IMR-90 (cell line): ENCODE measurements around the gene DCHS2. TPM values are rescaled to one million over a fixed set of nuclear protein-coding genes. Genes with fewer than 3 reads are reported as not detected.

Experiments used
- ATAC-seq: fragments of 200-7000 bp; cut with Tn5 transposase; 2 replicates; pipeline ENCODE4 v1.9.1; 2020; ENCODE audit warnings: low read depth, mild to moderate bottlenecking, moderate library complexity
- BruUV-seq: library from RNA; stranded (reverse); fragments of 400-500 nt; replicated peaks from 2 replicates; lab custom pipeline; 2021; lab: Mats Ljungman, UMichigan
- CTCF ChIA-PET: fragments of 300-600 bp; formaldehyde crosslinking; extraction: SDS; loops from one replicate; lab custom pipeline; 2021; ENCODE audit warnings: antibody characterized with exemption; lab: Yijun Ruan, JAX
- POLR2A ChIA-PET: fragments of 300-600 bp; sonication (Branson Sonifier 250); formaldehyde crosslinking; loops from one replicate; lab custom pipeline; 2022; ENCODE audit warnings: antibody characterized with exemption; ENCODE audit not compliant: unreplicated experiment; lab: Charles Lee
- DNase-seq: peaks from one replicate; pipeline ENCODE4 v3.0.0; 2013
- H2AFZ ChIP-seq: replicated peaks from 2 replicates; pipeline ENCODE3; 2013; ENCODE audit warnings: low read length, mild to moderate bottlenecking; ENCODE audit not compliant: poor library complexity
- H2AK5ac ChIP-seq: 2 replicates; pipeline ENCODE4 v1.6.1; 2013; ENCODE audit warnings: low read depth, low read length, inconsistent platforms
- H2AK9ac ChIP-seq: replicated peaks from 2 replicates; pipeline ENCODE3; 2013; ENCODE audit warnings: mild to moderate bottlenecking, low read depth, low read length, moderate library complexity; ENCODE audit not compliant: poor library complexity
- H2BK120ac ChIP-seq: 2 replicates; pipeline ENCODE4 v1.6.1; 2013; ENCODE audit warnings: low read depth, low read length, inconsistent platforms
- H2BK15ac ChIP-seq: 3 replicates; pipeline ENCODE4 v1.6.1; 2013; ENCODE audit warnings: low read depth, low read length, inconsistent platforms
- H2BK20ac ChIP-seq: 2 replicates; pipeline ENCODE4 v1.6.1; 2013; ENCODE audit warnings: low read depth, mild to moderate bottlenecking, inconsistent platforms, low read length, moderate library complexity
- H2BK5ac ChIP-seq: 2 replicates; pipeline ENCODE4 v1.6.1; 2013; ENCODE audit warnings: mild to moderate bottlenecking, low read depth, low read length, inconsistent platforms; ENCODE audit not compliant: poor library complexity, severe bottlenecking
- H3K14ac ChIP-seq: replicated peaks from 2 replicates; pipeline ENCODE4 v1.6.1; 2013; ENCODE audit warnings: low read depth, low read length, inconsistent platforms
- H3K18ac ChIP-seq: 2 replicates; pipeline ENCODE4 v1.6.1; 2013; ENCODE audit warnings: low read depth, low read length, control low read depth
- H3K23ac ChIP-seq: 2 replicates; pipeline ENCODE4 v1.6.1; 2013; ENCODE audit warnings: low read depth, low read length, inconsistent platforms
- H3K27ac ChIP-seq: 2 replicates; pipeline ENCODE4 v1.5.1; 2013; ENCODE audit warnings: mild to moderate bottlenecking, control low read depth, low read length; ENCODE audit not compliant: insufficient read depth
- H3K27me3 ChIP-seq: 2 replicates; pipeline ENCODE4 v1.6.1; 2013; ENCODE audit warnings: low read length; ENCODE audit not compliant: control insufficient read depth, insufficient read depth
- H3K36me3 ChIP-seq: 2 replicates; pipeline ENCODE4 v1.6.1; 2013; ENCODE audit warnings: low read length, mixed read lengths; ENCODE audit not compliant: control insufficient read depth, insufficient read depth
- H3K4ac ChIP-seq: 2 replicates; pipeline ENCODE4 v1.6.1; 2013; ENCODE audit warnings: low read depth, low read length, inconsistent platforms
- H3K4me1 ChIP-seq: 2 replicates; pipeline ENCODE4 v1.6.1; 2013; ENCODE audit warnings: low read length, mixed read lengths; ENCODE audit not compliant: control insufficient read depth, insufficient read depth
- H3K4me2 ChIP-seq: 2 replicates; pipeline ENCODE4 v1.6.1; 2013; ENCODE audit warnings: low read depth, mild to moderate bottlenecking, control low read depth, low read length, moderate library complexity
- H3K4me3 ChIP-seq: 2 replicates; pipeline ENCODE4 v1.5.1; 2013; ENCODE audit warnings: low read depth, mild to moderate bottlenecking, control low read depth, low read length, moderate library complexity; ENCODE audit not compliant: insufficient read depth
- H3K56ac ChIP-seq: 2 replicates; pipeline ENCODE4 v1.6.1; 2013; ENCODE audit warnings: low read length, inconsistent platforms; ENCODE audit not compliant: insufficient read depth; ENCODE audit errors: extremely low read depth
- H3K79me1 ChIP-seq, 2 experiments: 2 replicates each; pipeline ENCODE4 v1.6.1; 2013; ENCODE audit warnings: low read length in 2 of 2, inconsistent platforms in 1 of 2, low read depth in 1 of 2
- H3K9ac ChIP-seq: 2 replicates; pipeline ENCODE4 v1.6.1; 2013; ENCODE audit warnings: low read depth, low read length, control low read depth
- H3K9me1 ChIP-seq: 2 replicates; pipeline ENCODE4 v1.6.1; 2013; ENCODE audit warnings: low read length, inconsistent platforms; ENCODE audit not compliant: insufficient read depth
- H3K9me3 ChIP-seq: 2 replicates; pipeline ENCODE4 v1.6.1; 2013; ENCODE audit warnings: low read length; ENCODE audit not compliant: control insufficient read depth, insufficient read depth
- H4K20me1 ChIP-seq: 2 replicates; pipeline ENCODE4 v1.6.1; 2013; ENCODE audit warnings: low read length, inconsistent platforms; ENCODE audit not compliant: insufficient read depth
- H4K5ac ChIP-seq: 2 replicates; pipeline ENCODE4 v1.6.1; 2013; ENCODE audit warnings: mild to moderate bottlenecking, low read depth, low read length, control low read depth
- H4K8ac ChIP-seq, 2 experiments: 2 replicates each; pipeline ENCODE4 v1.6.1; 2013; ENCODE audit warnings: low read depth in 2 of 2, low read length in 2 of 2, control low read depth in 1 of 2, inconsistent platforms in 1 of 2
- H4K91ac ChIP-seq: 2 replicates; pipeline ENCODE4 v1.6.1; 2013; ENCODE audit warnings: low read depth, low read length, inconsistent platforms; ENCODE audit not compliant: insufficient read depth
- BHLHE40 ChIP-seq: fragments of 150-350 bp; IDR thresholded peaks from 2 replicates; pipeline ENCODE4 v1.6.1; 2016; ENCODE audit warnings: mild to moderate bottlenecking, low read depth, low read length
- CEBPB ChIP-seq: IDR thresholded peaks from 2 replicates; pipeline ENCODE4 v1.6.1; 2012; ENCODE audit warnings: low read depth, low read length, improper control_type of control experiment
- CHD1 ChIP-seq: IDR thresholded peaks from 2 replicates; pipeline ENCODE4 v1.6.1; 2012; ENCODE audit warnings: low read depth, low read length, improper control_type of control experiment
- CTCF ChIP-seq: conservative IDR thresholded peaks from 2 replicates; pipeline ENCODE4 v1.5.1; 2012; ENCODE audit warnings: mild to moderate bottlenecking, low read depth, low read length, improper control_type of control experiment
- ELK1 ChIP-seq: fragments of 150-350 bp; IDR thresholded peaks from 2 replicates; pipeline ENCODE4 v1.6.1; 2016; ENCODE audit warnings: low read depth, mild to moderate bottlenecking, low read length, moderate library complexity, borderline replicate concordance
- FOS ChIP-seq: fragments of 150-350 bp; IDR thresholded peaks from 2 replicates; pipeline ENCODE4 v1.6.1; 2016; ENCODE audit warnings: low read depth, low read length
- MAFK ChIP-seq: IDR thresholded peaks from 2 replicates; pipeline ENCODE4 v1.6.1; 2012; ENCODE audit warnings: low read depth, low read length, improper control_type of control experiment
- MAZ ChIP-seq: IDR thresholded peaks from 2 replicates; pipeline ENCODE4 v1.6.1; 2012; ENCODE audit warnings: low read depth, mild to moderate bottlenecking, low read length, improper control_type of control experiment, moderate library complexity, borderline replicate concordance
- MXI1 ChIP-seq: IDR thresholded peaks from 2 replicates; pipeline ENCODE4 v1.6.1; 2012; ENCODE audit warnings: low read depth, mild to moderate bottlenecking, low read length, moderate library complexity, borderline replicate concordance
- NFE2L2 ChIP-seq: fragments of 150-350 bp; IDR thresholded peaks from 2 replicates; pipeline ENCODE4 v1.6.1; 2016; ENCODE audit warnings: low read depth, mild to moderate bottlenecking, low read length
- POLR2A ChIP-seq: IDR thresholded peaks from 2 replicates; pipeline ENCODE4 v1.6.1; 2012; ENCODE audit warnings: mild to moderate bottlenecking, low read depth, low read length
- RAD21 ChIP-seq: IDR thresholded peaks from 2 replicates; pipeline ENCODE4 v1.6.1; 2012; ENCODE audit warnings: low read length, improper control_type of control experiment
- RCOR1 ChIP-seq: IDR thresholded peaks from 2 replicates; pipeline ENCODE4 v1.6.1; 2012; ENCODE audit warnings: mild to moderate bottlenecking, low read length, improper control_type of control experiment; ENCODE audit not compliant: insufficient replicate concordance
- RFX5 ChIP-seq: IDR thresholded peaks from 2 replicates; pipeline ENCODE4 v1.8.0; 2012; ENCODE audit warnings: low read depth, mild to moderate bottlenecking, low read length, moderate library complexity
- SMC3 ChIP-seq: fragments of 150-350 bp; IDR thresholded peaks from 2 replicates; pipeline ENCODE4 v1.6.1; 2016; ENCODE audit warnings: low read depth, mild to moderate bottlenecking, antibody characterized with exemption, low read length, moderate library complexity
- WGBS, 2 experiments: methylation state at CpG; one replicate each; pipeline versions ENCODE4 v1.1.5 to v1.1.7; 2013; ENCODE audit warnings: missing lambda C conversion rate in 2 of 2; ENCODE audit not compliant: insufficient read length in 1 of 2; ENCODE audit errors: extremely low coverage in 2 of 2; 5-methylcytosine and 5-hydroxymethylcytosine counted together
- dilution Hi-C: fragments of 300-500 bp; cut with HindIII; formaldehyde crosslinking; loops from one replicate; pipeline ENCODE4 v1.14.3; 2018; ENCODE audit warnings: low sequenced_read_pairs; ENCODE audit not compliant: unreplicated experiment
- in situ Hi-C: fragments of 300-500 bp; cut with MboI; formaldehyde crosslinking; loops from 3 replicates; pipeline ENCODE4 v1.14.3; 2019; ENCODE audit warnings: low sequenced_read_pairs, inconsistent platforms, mixed read lengths
- intact Hi-C: fragments of 100-400 bp; cut with micrococcal nuclease; formaldehyde crosslinking; loops from 2 replicates; pipeline ENCODE4 v1.10.0; 2022
- polyA plus RNA-seq, 3 experiments: library from polyadenylated mRNA; depleted of rRNA; stranded (reverse); fragments of >200 nt; gene quantifications; 2 replicates each; pipeline ENCODE4 v1.2.3, GENCODE V29; 2012; ENCODE audit warnings: low replicate concordance in 1 of 3
- total RNA-seq: library from RNA; depleted of rRNA; stranded (reverse); fragments of >200 nt; gene quantifications from 2 replicates; pipeline ENCODE4 v1.2.3, GENCODE V29; 2012
- TF ChIP-seq, protein P1 (sequence below): fragments of 150-350 bp; IDR thresholded peaks from 2 replicates; pipeline ENCODE4 v1.6.1; 2017; ENCODE audit warnings: mild to moderate bottlenecking, antibody characterized with exemption, low read length, low read depth

The DCHS2 gene
- total and polyA plus RNA-seq, 2 of the 4 experiments (the other 2 are of a cell fraction) = not detected

GRCh38 chr4:154497889-154498288 lies 6.3 kb upstream of the DCHS2 start:
- WGBS, 2 experiments = no CpG with 5 or more reads among the region's 5 CpGs
- Histone ChIP-seq H3K18ac (no peak overlapping the region), H2BK120ac (no peak overlapping the region), H4K5ac (no peak overlapping the region), H3K27me3 (peaks cover 2% of the 10 kb centered on the region; the same call in 1 of the 2 replicates), H3K36me3 (no peaks in the 10 kb centered on the region), H2AK9ac (no peak overlapping the region), H3K27ac (no peak overlapping the region), H3K4ac (no peak overlapping the region), H3K79me1 (no peaks in the 10 kb centered on the region), H2AK5ac (no peak overlapping the region), H3K9ac (no peak overlapping the region), H3K9me1 (no peaks in the 10 kb centered on the region), H3K23ac (no peak overlapping the region), H2AFZ (no peak overlapping the region), H3K56ac (no peak overlapping the region), H4K20me1 (no peaks in the 10 kb centered on the region), H2BK5ac (no peak overlapping the region), H3K4me3 (no peak overlapping the region), H2BK20ac (no peak overlapping the region), H3K14ac (no peak overlapping the region), H4K91ac (no peak overlapping the region), H3K9me3 (no peaks in the 10 kb centered on the region), H3K4me1 (no peaks in the 10 kb centered on the region), H2BK15ac (no peak overlapping the region), H4K8ac (no peak overlapping the region), H3K4me2 (no peak overlapping the region)
- ChIA-PET POLR2A (no interaction called here), CTCF (no interaction called here)
- no TSS peak for BruUV-seq
- in situ Hi-C loops = no loop called here
- DNase-seq (no peak), ATAC-seq (no peak)
- TF ChIP-seq, protein P1, sequence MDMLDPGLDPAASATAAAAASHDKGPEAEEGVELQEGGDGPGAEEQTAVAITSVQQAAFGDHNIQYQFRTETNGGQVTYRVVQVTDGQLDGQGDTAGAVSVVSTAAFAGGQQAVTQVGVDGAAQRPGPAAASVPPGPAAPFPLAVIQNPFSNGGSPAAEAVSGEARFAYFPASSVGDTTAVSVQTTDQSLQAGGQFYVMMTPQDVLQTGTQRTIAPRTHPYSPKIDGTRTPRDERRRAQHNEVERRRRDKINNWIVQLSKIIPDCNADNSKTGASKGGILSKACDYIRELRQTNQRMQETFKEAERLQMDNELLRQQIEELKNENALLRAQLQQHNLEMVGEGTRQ = no peak
- TF ChIP-seq MAFK = no peak
- TF ChIP-seq ELK1 = no peak
- TF ChIP-seq CEBPB = no peak
- TF ChIP-seq CHD1 = no peak
- TF ChIP-seq FOS = no peak
- TF ChIP-seq BHLHE40 = no peak
- TF ChIP-seq POLR2A = no peak
- no peak for TF ChIP-seq SMC3
- TF ChIP-seq MXI1 = no peak
- no peak for TF ChIP-seq MAZ
- TF ChIP-seq NFE2L2 = no peak
- no peak for TF ChIP-seq RFX5
- no peak for TF ChIP-seq RAD21
- TF ChIP-seq RCOR1 = no peak
- no peak for TF ChIP-seq CTCF
- intact Hi-C loops = no loop called here
- dilution Hi-C loops = no loop called here
